WI38 (cell line): ENCODE data around the gene TNNT2.

Experiments
- H3K4me3 ChIP-seq: 2 replicates; pipeline ENCODE4 v1.5.1; 2011; ENCODE audit warnings: low read depth, mild to moderate bottlenecking, control low read depth, low read length
- CTCF ChIP-seq: IDR thresholded peaks from 2 replicates; pipeline ENCODE4 v1.5.1; 2012; ENCODE audit warnings: low read depth, mild to moderate bottlenecking, control low read depth, low read length

The TNNT2 gene

GRCh38 chr1:201395936-201396335, 18.5 kb upstream of the TNNT2 start:
- no peak for TF ChIP-seq CTCF
- no peak overlapping the region for H3K4me3 ChIP-seq

GRCh38 chr1:201394591-201394990, 17.1 kb upstream of the TNNT2 start:
- H3K4me3 ChIP-seq, result no peak overlapping the region
- TF ChIP-seq CTCF, result no peak

- H3K4me3 ChIP-seq, result no peak overlapping the region
- no peak for TF ChIP-seq CTCF
These were observed 15.6 kb upstream of the TNNT2 start for GRCh38 chr1:201393076-201393475.

GRCh38 chr1:201391651-201392511, 14.4 kb upstream of the TNNT2 start:
- TF ChIP-seq CTCF, result no peak
- no peak overlapping the region for H3K4me3 ChIP-seq

- no peak for TF ChIP-seq CTCF
- H3K4me3 ChIP-seq, result no peak overlapping the region
These were observed 13.7 kb upstream of the TNNT2 start for GRCh38 chr1:201391225-201391624.

- no peak overlapping the region for H3K4me3 ChIP-seq
- no peak for TF ChIP-seq CTCF
These were observed 11.6 kb upstream of the TNNT2 start for GRCh38 chr1:201389051-201389450.

GRCh38 chr1:201386208-201386607, 8.7 kb upstream of the TNNT2 start:
- no peak for TF ChIP-seq CTCF
- H3K4me3 ChIP-seq, result no peak overlapping the region
